HCEC 1CT (cell line): Measurements from ENCODE around the gene LILRB2.
"Not testable (repeated sequence)": the region's sequence is repeated elsewhere in the genome, so short reads cannot be mapped to it uniquely, and the experiment has no call there.

Experiments
- DNase-seq: peaks from one replicate; pipeline ENCODE4 v3.0.0-alpha.2; 2017

LILRB2 gene

DNA sequence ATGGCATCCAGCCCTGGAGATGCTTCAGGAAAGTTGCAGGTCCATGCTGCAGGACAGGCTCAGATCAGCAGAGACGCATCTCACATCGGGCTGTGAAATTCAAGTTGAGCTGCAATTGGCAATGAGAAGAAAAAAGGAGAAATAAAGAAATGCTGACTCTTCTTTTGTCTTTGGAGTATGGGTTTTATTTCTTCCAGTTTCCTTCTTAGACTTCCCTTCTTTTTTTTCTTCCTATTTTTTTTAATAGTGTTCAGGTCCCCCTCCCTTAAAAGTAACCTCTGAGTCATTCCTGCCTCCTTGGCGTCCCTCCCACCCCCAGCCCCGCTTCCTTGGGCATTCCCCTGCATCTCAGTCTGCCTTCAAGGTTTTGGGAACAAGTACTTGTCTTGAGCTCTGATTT, 9.3 kb downstream of the LILRB2 start:
- DNase-seq, result not testable (repeated sequence)

DNA sequence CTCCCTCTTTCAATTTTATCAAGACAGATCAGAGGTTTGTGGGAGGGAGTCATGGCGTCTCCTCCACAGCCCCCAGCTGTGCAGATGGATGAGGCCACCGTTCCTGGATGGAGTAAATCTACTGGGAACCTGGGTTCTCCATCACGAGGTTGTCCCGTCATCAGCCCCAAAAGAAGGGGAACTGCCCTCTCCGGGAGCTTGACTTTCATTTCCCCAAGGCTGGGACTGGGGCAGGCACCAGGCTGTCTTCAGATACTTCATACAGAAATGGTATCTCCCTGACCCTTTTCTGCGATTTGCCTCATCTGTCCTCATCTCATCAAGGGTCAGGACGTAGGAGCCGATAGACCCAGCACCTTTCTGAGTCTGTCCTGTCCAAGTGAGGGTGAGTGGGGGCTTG, 9.8 kb downstream of the LILRB2 start:
- DNase-seq, result no peak

DNA sequence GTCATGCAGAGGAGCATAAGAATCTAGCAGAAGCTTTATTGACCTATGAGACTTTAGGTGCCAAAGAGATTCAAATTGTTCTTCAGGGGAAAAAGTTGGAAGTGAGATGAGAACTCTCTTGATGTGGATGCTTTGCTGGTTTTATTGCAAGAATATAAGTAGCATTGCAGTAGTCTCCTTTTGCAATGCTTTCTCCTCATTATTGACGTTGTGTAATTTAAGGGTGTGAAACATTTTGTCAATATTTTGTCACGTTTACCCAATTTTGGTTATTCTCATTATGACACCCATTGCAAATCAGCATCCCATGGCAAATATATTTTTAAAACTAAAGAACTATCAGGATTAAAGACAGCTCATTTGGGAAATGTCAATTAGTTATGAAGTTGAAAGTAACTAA, 12.0 kb downstream of the LILRB2 start:
- DNase-seq, result no peak

DNA sequence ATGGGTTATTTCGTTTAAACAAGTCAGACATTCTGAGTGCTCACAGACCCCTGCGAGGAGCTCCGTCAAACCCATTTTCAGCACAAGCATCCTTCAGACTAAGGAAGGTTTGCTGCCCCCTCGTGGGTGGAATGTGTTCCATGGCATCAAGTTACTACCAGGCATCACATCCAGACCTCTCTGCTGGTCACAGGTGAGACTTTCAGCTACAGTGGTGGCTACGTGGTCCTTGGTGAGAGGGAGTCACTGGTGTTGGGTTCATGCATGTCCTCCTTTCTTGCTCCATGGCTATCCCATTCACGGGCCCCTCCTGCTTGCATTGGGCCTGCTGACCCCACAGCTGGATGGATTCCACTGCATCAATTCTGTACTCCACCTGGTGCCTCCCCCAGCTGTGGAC, 14.8 kb downstream of the LILRB2 start:
- peak; percentile 12 for DNase-seq

DNA sequence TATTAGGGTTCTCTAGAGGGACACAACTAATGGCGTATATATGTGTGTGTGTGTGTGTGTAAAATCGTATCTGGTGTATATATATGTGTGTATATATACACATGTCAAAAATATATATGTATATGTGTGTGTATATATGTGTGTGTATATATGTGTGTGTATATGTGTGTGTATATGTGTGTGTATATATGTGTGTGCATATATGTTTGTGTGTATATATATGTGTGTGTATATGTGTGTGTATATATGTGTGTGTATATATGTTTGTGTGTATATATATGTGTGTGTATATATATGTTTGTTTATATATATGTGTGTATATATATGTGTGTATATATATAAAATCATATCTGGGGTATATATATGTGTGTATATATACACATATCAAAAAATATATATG, 18.4 kb downstream of the LILRB2 start:
- no peak for DNase-seq

DNA sequence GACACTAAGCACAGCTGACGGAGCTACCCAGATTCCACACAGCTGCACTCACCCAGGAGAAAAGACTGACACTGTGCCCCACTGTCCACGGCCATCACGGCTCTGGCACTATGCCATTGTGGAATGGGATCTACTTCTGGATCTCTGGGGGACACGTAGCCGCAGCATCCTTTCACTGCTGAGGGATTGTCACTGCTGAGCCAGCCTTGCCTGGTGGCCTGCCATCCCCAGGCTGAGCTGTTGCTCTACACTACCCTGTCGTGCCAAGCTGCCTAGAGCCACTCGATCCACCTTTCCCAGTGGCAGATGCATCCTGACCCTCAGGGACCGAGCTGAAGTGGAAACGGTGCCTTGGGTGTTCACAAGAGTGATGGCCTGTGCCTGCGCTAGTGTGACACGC, 18.8 kb downstream of the LILRB2 start:
- no peak for DNase-seq

DNA sequence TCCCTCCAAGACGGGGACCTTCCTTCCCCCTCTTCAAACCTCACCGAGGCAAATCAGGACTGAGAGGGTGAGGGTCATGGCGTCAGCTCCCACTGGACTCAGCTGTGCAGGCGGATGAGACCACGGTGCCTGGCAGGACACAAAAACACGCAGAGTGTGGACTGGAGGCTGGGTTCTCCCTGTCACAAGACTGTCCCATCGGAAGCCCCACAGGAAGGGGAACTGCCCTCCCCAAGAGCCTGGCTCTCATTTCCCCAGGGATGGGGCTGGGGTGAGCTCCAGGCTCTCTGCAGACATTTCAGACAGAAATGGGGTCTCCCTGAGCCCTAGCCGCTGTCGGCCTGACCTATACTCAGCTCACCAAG, 23.8 kb downstream of the LILRB2 start, which contains the start of gene LILRB5:
Gene LILRB5, minus strand, starts transcription at position 158 of the 365 bp plus-strand sequence. Its CDS starts 80 bp downstream, at position 78.
- no peak for DNase-seq

DNA sequence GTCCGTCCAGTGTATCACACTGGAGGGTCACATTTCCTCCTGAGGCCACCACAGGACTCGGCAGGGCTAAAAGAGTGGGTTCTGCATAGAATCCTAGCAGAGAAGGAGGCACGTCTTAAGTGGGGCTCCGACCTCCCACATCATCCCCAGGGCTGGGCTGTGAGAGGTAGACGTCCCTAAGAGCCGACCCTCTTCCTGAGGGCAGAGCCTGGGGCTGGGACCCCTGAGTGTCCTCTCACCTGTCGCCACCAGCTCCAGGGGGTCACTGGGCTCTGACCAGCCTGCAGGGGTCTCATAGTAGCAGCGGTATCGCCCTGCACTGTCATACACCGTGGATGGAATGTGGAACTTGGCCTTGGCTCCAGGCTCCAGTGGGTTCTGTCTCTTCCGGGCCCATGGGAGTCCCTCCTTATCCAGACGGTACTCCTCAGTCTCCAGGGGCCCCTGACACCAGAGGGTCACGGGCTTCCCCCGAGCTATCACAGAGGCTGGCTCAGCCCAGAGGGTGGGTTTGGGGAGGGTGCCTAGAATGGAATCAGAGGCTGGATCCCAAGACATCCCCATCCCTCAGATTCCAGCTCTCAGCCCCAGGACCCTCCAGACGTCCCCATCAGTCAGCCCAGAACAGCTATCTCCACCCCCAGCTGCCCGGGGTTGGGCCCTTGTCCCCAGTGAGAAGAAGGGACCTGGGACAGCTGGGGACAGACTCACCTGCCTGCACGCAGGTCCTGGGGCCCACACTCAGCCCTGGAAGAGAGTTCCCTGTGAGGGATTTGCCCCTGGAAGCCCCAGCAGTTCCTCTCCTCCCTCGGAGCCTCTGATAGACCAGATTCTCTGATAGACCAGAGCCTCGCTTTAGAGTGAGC, 24.4 kb downstream of the LILRB2 start:
- no peak for DNase-seq

DNA sequence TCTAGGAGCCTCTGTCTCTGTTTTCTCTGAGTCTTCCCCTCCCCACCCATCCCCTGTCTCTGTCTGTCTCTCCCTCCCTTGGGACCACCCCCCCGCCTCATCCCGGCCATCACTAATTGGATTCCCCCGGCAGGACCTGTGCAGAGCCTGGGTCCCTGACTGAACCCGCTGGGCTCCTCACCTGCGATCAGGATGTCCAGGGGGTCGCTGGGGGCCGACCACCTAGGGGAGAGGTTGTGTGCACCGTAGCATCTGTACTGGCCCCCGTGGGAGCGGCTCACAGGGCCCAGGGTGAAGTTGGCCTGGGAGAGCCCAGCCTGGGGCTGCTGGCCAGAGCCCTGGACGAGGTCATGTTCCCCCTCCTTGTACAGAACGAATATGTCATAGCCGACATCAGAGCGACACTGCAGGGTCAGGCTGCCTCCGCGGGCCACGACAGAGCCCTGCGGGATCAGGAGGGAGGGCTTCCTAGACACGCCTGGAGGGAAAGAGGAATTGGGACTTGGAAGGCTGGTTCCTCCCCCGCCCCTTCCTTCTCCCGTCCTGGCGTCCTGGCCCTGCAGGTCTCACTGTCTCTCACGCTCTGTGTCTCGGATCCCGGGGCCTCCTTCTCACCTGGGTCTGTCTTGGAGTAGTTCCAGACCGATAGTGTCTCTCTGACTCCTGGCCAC, 25.7 kb downstream of the LILRB2 start:
- no peak for DNase-seq

DNA sequence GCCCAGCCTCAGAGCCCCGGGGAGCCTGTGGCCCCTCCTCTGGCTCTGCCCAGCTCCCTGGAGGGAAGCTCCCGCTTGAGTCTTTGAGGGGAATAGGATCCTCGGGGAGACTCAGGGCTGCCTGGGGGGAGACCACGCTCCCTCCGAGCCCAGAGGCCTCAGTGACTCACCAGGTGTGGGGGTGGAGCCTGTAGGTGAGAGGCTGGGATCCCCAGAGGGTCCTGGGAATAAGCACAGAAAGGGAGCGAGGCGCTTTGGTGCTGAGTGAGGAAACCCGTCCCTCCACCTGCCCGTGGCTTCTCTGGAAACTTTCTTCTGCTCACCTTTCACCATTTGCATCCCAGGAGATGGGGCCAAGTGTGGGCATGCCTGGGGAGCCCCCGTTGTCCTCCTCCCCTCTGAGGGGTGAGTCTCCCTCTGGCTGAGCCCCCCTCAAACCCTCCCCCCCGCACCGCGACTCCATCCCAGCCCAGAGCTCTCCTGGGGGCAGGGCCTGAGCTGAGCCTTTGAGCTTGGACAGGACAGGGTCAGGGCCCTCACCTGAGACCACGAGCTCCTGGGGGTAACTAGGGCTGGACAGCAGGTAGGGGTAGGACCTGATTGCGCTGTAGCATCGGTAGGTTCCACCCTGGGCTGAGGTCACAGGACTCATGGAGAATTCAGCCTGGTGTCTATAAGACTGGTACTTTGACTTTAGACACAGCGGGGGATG, 26.6 kb downstream of the LILRB2 start:
- DNase-seq, result no peak

DNA sequence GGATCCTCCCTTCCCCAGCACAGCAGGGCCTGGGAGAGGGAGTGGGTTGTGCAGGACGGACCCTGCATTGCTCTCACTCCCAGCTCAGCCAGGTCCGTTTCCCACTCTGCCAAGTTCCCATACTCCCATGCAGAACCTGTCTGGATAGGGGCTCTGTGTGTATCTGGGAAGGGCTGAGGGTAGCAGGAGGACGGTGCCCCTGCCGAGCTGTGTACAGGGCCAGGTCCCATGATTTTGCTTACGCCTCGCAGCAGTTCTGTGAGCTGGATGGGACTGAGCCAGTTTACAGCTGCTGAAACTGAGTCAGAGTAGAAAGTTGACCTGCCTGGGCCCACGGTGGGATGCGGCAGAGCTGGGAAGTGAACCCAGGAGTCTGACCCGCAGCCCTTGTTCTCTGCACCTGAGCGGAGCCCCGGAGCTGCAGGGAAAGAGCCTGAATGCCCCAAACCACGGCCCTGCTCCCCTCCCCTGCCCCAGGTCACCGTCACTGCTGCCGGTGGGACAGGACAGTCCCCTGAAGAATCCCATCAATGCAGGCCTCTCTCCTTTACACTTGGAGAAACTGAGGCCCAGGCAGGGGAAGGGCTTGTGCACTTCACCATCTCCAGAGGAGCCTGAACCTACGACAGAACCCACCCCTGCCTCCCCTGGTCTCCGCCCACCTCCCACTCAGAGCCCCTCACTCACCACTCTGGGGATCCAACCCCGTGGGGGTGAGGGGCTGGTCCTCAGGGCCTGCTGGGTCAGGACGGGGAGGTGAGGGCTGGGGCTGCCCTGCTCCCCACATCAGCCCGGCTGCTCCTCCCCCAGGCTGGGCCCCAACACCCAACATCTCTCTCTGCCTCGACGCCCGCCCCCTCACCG, 27.3 kb downstream of the LILRB2 start:
- no peak for DNase-seq

DNA sequence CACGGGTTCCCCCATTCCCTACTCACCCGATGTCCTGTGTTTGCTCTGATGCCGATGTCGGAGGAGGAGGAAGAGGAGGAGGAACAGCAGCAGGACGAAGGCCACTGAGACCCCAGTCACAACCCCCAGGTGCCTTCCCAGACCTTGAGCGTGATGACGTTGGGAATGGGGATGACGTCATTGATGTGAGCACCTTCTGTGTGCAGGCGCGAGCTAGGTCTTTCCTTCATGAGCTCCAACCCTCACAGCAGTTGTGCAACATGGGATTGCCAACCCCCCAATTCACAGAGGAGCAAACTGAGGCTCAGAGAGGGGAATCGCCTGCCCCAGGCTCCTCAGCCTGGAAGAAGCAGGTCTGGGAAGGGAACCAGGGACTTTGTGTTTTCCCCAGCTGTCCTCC, 28.1 kb downstream of the LILRB2 start:
- DNase-seq, result no peak

DNA sequence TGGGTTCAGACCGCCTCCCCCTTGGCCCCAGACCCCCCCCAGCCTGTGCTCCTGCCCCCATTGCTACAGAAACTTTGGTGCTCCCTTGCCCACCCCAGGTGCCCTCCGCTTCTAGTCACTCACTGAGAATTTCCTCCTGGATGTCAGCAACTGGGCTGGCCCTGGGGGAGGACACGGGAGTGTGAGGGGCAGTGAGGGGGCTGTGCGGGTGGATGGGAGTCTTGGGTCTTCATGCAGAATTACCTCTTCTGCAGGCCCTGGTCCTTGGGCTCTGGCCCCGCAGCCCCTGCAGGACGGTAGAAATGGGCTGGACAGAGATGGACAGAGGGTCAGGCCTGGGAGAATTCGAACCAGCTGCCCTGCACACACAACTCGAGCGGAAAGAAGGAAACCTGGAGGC, 28.7 kb downstream of the LILRB2 start:
- DNase-seq, result no peak

DNA sequence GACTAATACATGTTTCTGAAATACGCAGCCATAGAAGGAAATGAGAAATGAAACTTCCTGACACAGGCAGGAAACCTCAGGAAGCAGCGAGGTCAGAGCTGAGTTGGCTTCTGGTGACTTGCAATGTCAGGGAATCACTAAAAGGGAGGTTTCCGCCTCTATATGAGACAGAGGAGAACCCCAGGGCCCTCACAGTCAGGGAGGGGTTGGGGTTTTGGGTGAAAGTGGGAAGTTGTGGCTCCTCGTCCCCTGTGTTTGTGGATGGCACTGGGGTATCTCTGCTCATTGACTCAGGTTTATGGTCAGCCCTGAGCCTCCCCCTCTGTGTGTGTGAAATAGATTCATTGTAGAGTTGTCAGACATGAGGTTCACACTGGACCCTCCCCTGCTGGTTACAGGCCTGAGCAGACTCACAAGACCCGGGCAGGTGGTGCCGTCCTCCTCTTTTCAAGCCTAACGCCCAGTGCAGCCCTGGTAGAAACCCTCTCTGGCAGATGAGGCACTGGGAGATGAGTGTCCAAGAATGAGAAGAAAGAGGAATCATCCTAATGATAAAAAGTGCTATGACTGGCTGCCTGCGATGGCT, 32.8 kb downstream of the LILRB2 start:
- peak; percentile 47 for DNase-seq

DNA sequence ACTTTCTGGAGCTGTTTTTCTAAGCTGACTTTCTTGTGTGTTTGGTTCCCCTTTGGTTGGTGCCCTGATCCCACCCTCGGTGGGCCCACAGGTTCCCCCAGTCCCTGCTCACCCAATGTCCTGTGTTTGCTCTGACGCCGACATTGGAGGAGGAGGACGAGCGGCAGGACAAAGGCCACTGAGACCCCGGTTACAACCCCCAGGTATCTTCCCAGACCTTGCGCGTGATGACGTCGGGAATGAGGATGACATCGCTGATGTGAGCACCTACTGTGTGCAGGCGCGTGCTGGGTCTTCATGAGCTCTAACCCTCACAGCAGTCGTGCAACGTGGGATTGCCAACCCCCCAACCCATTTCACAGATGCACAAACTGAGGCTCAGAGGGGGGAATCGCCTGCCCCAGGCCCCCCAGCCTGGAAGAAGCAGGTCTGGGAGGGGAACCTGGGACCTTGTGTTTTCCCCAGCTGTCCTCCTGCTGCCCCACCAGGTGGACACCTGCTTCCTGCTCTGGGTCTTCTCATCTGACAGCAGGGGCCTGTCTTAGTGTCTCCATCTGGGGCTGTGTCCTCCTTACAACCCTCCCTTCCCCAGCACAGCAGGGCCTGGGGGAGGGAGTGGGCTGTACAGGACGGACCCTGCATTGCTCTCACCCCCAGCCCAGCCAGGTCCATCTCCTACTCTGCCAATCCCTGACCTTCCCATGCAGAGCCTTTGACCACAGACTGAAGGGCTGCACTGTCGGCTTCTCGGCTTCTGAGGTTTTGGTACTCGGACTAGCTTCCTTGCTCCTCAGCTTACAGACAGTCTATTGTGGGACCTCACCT, 33.6 kb downstream of the LILRB2 start:
- DNase-seq, result no peak

DNA sequence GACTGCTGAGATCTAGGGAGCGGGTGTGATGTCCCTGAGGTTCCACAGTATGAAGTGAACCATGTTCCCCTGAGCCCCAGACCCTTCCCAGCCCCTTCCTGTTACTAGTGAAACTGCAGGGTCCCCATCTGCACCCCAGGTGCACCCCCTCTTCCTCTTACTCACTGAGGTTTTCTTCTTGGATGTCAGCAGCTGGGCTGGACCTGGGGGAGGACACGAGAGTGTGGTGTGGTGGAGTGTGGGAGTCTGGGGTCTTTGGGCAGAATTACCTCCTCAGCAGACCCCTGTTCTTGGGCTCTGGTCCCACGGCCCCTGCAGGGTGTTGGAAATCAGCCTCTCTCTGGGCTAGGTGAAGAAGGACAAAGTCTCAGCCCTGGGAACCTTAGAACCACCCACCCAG, 35.0 kb downstream of the LILRB2 start:
- no peak for DNase-seq

DNA sequence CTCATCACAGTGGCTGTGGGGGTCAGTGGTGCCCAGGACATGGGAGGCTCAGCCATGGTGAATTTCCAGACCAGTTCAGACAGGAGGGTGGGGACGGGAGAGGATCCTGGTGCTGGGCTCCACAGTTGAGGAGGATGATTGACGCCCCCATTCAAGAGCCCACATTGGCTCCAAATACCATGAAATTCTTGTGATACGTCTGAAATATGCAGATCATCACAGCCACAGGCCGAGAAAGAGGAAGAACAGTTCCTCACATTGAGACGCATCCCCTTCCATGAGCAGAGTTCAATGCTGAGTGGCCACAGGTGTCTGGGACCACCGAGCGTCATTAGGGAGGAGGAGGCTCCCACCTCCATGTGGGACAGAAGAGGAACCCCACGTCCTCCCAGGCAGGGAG, 37.1 kb downstream of the LILRB2 start:
- DNase-seq, result not testable (repeated sequence)

DNA sequence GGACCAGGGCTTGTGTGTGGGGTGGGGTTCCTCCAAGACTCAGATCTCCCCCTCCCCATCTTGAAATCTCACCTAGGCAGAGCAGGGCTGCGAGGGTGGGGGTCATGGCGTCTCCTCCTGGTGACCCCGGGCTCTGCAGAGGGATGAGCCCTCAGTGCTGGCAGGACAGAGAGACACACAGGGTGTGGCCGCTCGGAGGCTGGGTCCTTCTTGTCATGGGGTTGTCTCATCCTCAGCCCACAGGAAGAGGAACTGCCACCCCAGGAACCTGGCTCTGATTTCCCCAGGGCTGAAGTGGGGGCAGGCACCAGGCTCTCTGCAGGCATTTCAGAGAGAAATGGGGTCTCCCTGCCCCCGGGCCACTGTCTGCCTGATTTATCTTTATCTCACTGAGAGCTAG, 38.3 kb downstream of the LILRB2 start, which contains the start of gene LILRA6:
Gene LILRA6, minus strand, starts transcription at position 145 of the 400 bp plus-strand sequence.
- not testable (repeated sequence) for DNase-seq

DNA sequence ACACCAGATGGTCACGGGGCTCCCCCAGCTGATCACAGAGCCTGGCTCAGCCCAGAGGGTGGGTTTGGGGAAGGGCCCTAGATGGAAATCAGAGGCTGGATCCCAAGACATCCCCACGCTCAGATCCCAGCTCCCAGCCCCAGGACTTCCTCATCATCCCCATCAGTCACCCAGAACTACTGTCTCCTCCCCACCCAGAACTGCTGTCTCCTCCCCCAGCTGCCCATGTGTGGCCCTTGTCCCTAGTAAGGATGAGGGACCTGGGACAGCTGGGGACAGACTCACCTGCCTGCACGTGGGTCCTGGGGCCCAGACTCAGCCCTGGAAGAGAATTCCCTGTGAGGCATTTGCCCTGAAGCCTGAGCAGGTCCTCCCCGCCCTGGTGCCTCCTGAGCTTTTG, 38.7 kb downstream of the LILRB2 start:
- DNase-seq, result not testable (repeated sequence)

DNA sequence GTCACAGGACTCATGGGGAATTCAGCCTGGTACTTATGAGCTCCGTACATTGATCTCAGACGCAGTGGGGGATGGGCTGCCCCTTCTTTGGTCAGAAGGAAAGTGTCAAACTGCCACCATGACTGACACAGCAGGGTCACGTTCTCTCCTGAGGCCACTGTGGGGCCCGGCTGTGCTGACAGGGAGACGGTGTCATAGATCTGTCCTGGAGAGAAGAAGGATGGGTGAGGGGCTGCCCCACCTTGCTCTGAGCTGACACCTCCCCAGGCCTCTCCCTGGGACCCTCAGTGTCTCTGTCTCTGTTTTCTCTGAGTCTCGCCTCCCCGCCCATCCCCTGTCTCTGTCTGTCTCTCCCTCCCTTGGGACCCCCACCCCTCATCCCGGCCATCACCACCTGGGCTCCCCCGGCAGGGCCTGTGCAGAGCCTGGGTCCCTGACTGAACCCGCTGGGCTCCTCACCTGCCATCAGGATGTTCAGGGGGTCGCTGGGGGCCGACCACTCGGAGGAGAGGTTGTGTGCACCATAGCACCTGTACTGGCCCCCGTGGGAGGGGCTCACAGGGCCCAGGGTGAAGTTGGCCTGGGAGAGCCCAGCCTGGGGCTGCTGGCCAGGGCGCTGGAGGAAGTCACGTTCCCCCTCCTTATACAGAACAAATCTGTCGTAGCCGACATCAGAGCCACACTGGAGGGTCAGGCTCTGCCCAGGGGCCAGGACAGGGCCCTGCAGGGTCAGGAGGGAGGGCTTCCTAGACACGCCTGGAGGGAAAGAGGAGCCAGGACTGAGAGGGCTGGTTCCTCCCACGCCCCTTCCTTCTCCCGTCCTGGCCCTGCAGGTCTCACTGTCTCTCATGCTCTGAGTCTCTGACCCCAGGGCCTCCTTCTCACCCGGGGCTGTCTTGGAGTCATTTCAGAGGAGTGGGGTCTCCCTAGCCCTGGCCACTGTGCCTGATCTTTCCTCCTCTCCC, 40.3 kb downstream of the LILRB2 start:
- not testable (repeated sequence) for DNase-seq
